SH-SY5Y (cell line): Measurements from ENCODE around the gene NR3C2.

ENCODE experiments used
- GATA2 ChIP-seq: IDR thresholded peaks from 2 replicates; pipeline ENCODE4 v1.6.1; 2011; ENCODE audit warnings: mild to moderate bottlenecking, low read depth, low read length
- GATA3 ChIP-seq: IDR thresholded peaks from 2 replicates; pipeline ENCODE4 v1.6.1; 2011; ENCODE audit warnings: low read depth, mild to moderate bottlenecking, low read length, moderate library complexity

- TF ChIP-seq GATA2 (no peak), GATA3 (no peak)
Measured at GRCh38 chr4:148207068-148207467, 235.1 kb downstream of the NR3C2 start.
